HL-60 (cell line): Measurements from ENCODE around the gene PNMA8C.
"Not testable (repeated sequence)": the region's sequence is repeated elsewhere in the genome, so short reads cannot be mapped to it uniquely, and the experiment has no call there.

ENCODE experiments used
- DNase-seq, 2 experiments: peaks; one replicate each; pipeline ENCODE4 v3.0.0-alpha.2; 2010 to 2020; ENCODE audit warnings: low read depth in 1 of 2, low spot score in 1 of 2
- H3K27ac ChIP-seq: fragments of 250-450 bp; sonication (Bioruptor Pico); replicated peaks from 2 replicates; pipeline ENCODE4 v1.5.1; 2020; ENCODE audit warnings: mild to moderate bottlenecking, moderate library complexity
- H3K27me3 ChIP-seq: fragments of 250-450 bp; sonication (Bioruptor Pico); 2 replicates; pipeline ENCODE4 v1.5.1; 2021; ENCODE audit warnings: mild to moderate bottlenecking, moderate library complexity; ENCODE audit not compliant: insufficient read depth, poor library complexity, severe bottlenecking
- H3K4me3 ChIP-seq: replicated peaks from 2 replicates; pipeline ENCODE4 v1.5.1; 2011; ENCODE audit warnings: mild to moderate bottlenecking, control low read depth, low read length; ENCODE audit not compliant: insufficient read depth
- GABPA ChIP-seq: IDR thresholded peaks from 2 replicates; pipeline ENCODE4 v1.6.1; 2012; ENCODE audit warnings: low read depth
- POLR2AphosphoS5 ChIP-seq: IDR thresholded peaks from 2 replicates; pipeline ENCODE4 v1.6.1; 2012; ENCODE audit warnings: low read depth
- REST ChIP-seq: IDR thresholded peaks from 2 replicates; pipeline ENCODE4 v1.6.1; 2012; ENCODE audit warnings: low read depth; ENCODE audit not compliant: insufficient replicate concordance
- SPI1 ChIP-seq: IDR thresholded peaks from 2 replicates; pipeline ENCODE4 v1.6.1; 2012; ENCODE audit warnings: low read depth, mild to moderate bottlenecking, borderline replicate concordance
- TF ChIP-seq, protein P1 (sequence below): IDR thresholded peaks from one replicate; pipeline ENCODE4 v1.5.1; 2011; ENCODE audit warnings: low read length, control low read depth, inconsistent platforms; ENCODE audit not compliant: insufficient read depth

The PNMA8C gene

GRCh38 chr19:46422344-46422743, 6.4 kb downstream of the PNMA8C start:
- Histone ChIP-seq H3K27ac (no peak overlapping the region), H3K27me3 (peaks cover 17% of the 10 kb centered on the region), H3K4me3 (no peak overlapping the region)
- TF ChIP-seq SPI1 (no peak), REST (no peak), GABPA (no peak), POLR2AphosphoS5 (no peak)
- TF ChIP-seq, protein P1, sequence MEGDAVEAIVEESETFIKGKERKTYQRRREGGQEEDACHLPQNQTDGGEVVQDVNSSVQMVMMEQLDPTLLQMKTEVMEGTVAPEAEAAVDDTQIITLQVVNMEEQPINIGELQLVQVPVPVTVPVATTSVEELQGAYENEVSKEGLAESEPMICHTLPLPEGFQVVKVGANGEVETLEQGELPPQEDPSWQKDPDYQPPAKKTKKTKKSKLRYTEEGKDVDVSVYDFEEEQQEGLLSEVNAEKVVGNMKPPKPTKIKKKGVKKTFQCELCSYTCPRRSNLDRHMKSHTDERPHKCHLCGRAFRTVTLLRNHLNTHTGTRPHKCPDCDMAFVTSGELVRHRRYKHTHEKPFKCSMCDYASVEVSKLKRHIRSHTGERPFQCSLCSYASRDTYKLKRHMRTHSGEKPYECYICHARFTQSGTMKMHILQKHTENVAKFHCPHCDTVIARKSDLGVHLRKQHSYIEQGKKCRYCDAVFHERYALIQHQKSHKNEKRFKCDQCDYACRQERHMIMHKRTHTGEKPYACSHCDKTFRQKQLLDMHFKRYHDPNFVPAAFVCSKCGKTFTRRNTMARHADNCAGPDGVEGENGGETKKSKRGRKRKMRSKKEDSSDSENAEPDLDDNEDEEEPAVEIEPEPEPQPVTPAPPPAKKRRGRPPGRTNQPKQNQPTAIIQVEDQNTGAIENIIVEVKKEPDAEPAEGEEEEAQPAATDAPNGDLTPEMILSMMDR: no peak
- no peak for DNase-seq

- Histone ChIP-seq H3K4me3 (no peak overlapping the region), H3K27ac (no peak overlapping the region), H3K27me3 (peaks cover 15% of the 10 kb centered on the region)
- TF ChIP-seq REST (no peak), SPI1 (no peak), POLR2AphosphoS5 (no peak), GABPA (no peak)
- TF ChIP-seq, protein P1: no peak
- no peak for DNase-seq
These were observed 8.7 kb downstream of the PNMA8C start for GRCh38 chr19:46420056-46420455.

DNA sequence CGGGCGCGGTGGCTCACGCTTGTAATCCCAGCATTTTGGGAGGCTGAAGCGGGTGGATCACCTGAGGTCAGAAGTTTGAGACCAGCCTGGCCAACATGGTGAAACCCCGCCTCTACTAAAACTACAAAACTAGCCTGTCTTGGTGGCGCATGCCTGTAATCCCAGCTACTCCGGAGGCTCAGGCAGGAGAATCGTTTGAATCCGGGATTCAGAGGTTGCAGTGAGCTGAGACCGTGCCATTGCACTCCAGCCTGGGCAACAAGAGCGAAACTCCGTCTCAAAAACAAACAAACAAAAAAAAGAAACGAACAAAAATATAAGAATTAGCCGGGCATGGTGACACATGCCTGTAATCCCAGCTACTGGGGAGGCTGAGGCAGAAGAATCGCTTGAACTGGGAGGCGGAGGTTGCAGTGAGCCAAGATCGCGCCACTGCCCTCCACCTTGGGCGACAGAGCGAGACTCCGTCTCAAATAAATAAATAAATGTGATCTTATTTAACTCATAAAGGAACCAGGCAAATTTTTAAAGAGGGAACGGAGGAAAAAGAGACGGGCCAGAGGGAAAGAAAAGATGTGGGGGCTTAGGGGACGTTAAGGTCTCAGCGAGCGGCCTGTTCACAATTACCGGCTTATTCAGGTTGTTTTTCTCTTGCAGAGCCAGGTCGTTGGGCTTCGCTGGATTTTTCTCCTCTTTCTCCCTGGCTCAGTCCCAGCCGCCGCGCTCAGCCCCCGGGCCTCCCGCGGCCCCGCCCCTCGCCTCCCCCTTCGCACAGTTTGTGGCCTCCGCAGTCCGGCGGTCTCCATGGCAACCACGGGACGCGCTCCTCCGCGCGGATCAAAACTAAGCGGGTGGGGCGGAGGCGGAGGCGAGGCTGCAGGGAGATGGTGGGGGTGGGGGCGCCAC, 12.7 kb downstream of the PNMA8C start:
- H3K27ac ChIP-seq, H3K4me3 ChIP-seq, DNase-seq: not testable (repeated sequence)
- peaks cover 26% of the 10 kb centered on the region for H3K27me3 ChIP-seq

- H3K4me3 ChIP-seq, DNase-seq, H3K27ac ChIP-seq: not testable (repeated sequence)
- peaks cover 26% of the 10 kb centered on the region for H3K27me3 ChIP-seq
These were observed 13.8 kb downstream of the PNMA8C start for GRCh38 chr19:46414899-46415298.
